LNCAP (cell line): ENCODE measurements around the gene MYBPC2.

Source experiments
- CTCF ChIP-seq: fragments of 450-650 bp; IDR thresholded peaks from 2 replicates; pipeline ENCODE4 v1.5.1; 2017; ENCODE audit warnings: mild to moderate bottlenecking

Gene MYBPC2

GRCh38 chr19:50427997-50428425 lies 4.7 kb upstream of the MYBPC2 start:
- no peak for TF ChIP-seq CTCF

GRCh38 chr19:50428772-50429463 lies 3.8 kb upstream of the MYBPC2 start:
- TF ChIP-seq CTCF: no peak

GRCh38 chr19:50430888-50431342 lies 1.8 kb upstream of the MYBPC2 start:
- no peak for TF ChIP-seq CTCF

GRCh38 chr19:50431343-50432220 lies 1.1 kb upstream of the MYBPC2 start:
- no peak for TF ChIP-seq CTCF

GRCh38 chr19:50433201-50434180 lies 799 bp downstream of the MYBPC2 start:
- no peak for TF ChIP-seq CTCF

- TF ChIP-seq CTCF: no peak
Measured at GRCh38 chr19:50434525-50434924, 1.8 kb downstream of the MYBPC2 start.

GRCh38 chr19:50435221-50435620 lies 2.5 kb downstream of the MYBPC2 start:
- no peak for TF ChIP-seq CTCF
